ENCODE measurements around the gene ST6GAL2.
A peak's percentile ranks its signal among the peaks of the same experiment; 100 is the strongest.

The ST6GAL2 gene

GRCh38 chr2:106831816-106832569 is 54.0 kb downstream of the ST6GAL2 start:
- Histone ChIP-seq H3K36me3 (ENCODE audit: control insufficient read depth in 1 of 2, insufficient read depth in 2 of 2, low read length in 2 of 2) (peaks cover 1 to 2% of the 10 kb centered on the region in 2 experiments), H3K27ac (ENCODE audit: low read depth, low read length) (no peak overlapping the region), H3K4me1 (ENCODE audit: control insufficient read depth in 1 of 2, insufficient read depth in 2 of 2, low read length in 2 of 2) (no peaks in the 10 kb centered on the region), H2BK120ac (ENCODE audit: insufficient read depth, low read length, poor library complexity) (no peak overlapping the region), H3K4me3 (ENCODE audit: low read depth, low read length) (no peak overlapping the region), H3K27me3 (ENCODE audit: insufficient read depth, low read length) (no peaks in the 10 kb centered on the region), H3K9ac (ENCODE audit: low read length) (no peak overlapping the region), H3K14ac (ENCODE audit: low read length) (no peak overlapping the region), H2BK5ac (ENCODE audit: low read depth, low read length, poor library complexity) (no peak overlapping the region), H3K79me1 (ENCODE audit: low read length) (no peaks in the 10 kb centered on the region), H3K23ac (ENCODE audit: low read length) (no peak overlapping the region), H3K4me2 (ENCODE audit: low read length) (no peak overlapping the region), H3K4ac (ENCODE audit: low read depth, low read length) (no peak overlapping the region), H3K9me3 (ENCODE audit: insufficient read depth, low read depth, low read length) (no peaks in the 10 kb centered on the region), H4K12ac (ENCODE audit: low read depth, low read length) (no peak overlapping the region), H4K91ac (ENCODE audit: low read depth, low read length) (no peak overlapping the region), H2AK5ac (ENCODE audit: low read length) (no peak overlapping the region), H2AFZ (ENCODE audit: insufficient read depth, low read length, poor library complexity) (no peak overlapping the region), H2BK12ac (ENCODE audit: low read length) (no peak overlapping the region), H3K79me2 (ENCODE audit: control insufficient read depth, insufficient read depth, low read length, poor library complexity) (no peaks in the 10 kb centered on the region), H4K8ac (ENCODE audit: low read depth, low read length) (no peak overlapping the region), H3K18ac (ENCODE audit: low read length) (no peak overlapping the region)
- no CpG with 5 or more reads among the region's 6 CpGs for WGBS (ENCODE audit: extremely low coverage, insufficient coverage, insufficient read length)
- DNase-seq = no peak

GRCh38 chr2:106831241-106831640 is 54.7 kb downstream of the ST6GAL2 start:
- no peak overlapping the region for H4K12ac ChIP-seq (ENCODE audit: low read depth, low read length)
- H4K8ac ChIP-seq (ENCODE audit: low read depth, low read length) = no peak overlapping the region
- H3K79me1 ChIP-seq (ENCODE audit: low read length) = no peaks in the 10 kb centered on the region
- no peak overlapping the region for H3K27ac ChIP-seq (ENCODE audit: low read depth, low read length)
- no peak overlapping the region for H2BK5ac ChIP-seq (ENCODE audit: low read depth, low read length, poor library complexity)
- H2BK120ac ChIP-seq (ENCODE audit: insufficient read depth, low read length, poor library complexity) = no peak overlapping the region
- H2AK5ac ChIP-seq (ENCODE audit: low read length) = no peak overlapping the region
- no peaks in the 10 kb centered on the region for H3K27me3 ChIP-seq (ENCODE audit: insufficient read depth, low read length)
- H3K4me1 ChIP-seq (ENCODE audit: control insufficient read depth in 1 of 2, insufficient read depth in 2 of 2, low read length in 2 of 2) = no peaks in the 10 kb centered on the region
- no peak overlapping the region for H4K91ac ChIP-seq (ENCODE audit: low read depth, low read length)
- H3K9ac ChIP-seq (ENCODE audit: low read length) = no peak overlapping the region
- no peak overlapping the region for H3K23ac ChIP-seq (ENCODE audit: low read length)
- H3K18ac ChIP-seq (ENCODE audit: low read length) = no peak overlapping the region
- WGBS (ENCODE audit: extremely low coverage, insufficient coverage, insufficient read length) = no CpG with 5 or more reads among the region's 3 CpGs
- no peaks in the 10 kb centered on the region for H3K79me2 ChIP-seq (ENCODE audit: control insufficient read depth, insufficient read depth, low read length, poor library complexity)
- no peak overlapping the region for H3K4me2 ChIP-seq (ENCODE audit: low read length)
- no peak for DNase-seq
- no peak overlapping the region for H2BK12ac ChIP-seq (ENCODE audit: low read length)
- H3K4ac ChIP-seq (ENCODE audit: low read depth, low read length) = no peak overlapping the region
- no peak overlapping the region for H3K14ac ChIP-seq (ENCODE audit: low read length)
- H3K4me3 ChIP-seq (ENCODE audit: low read depth, low read length) = no peak overlapping the region
- H2AFZ ChIP-seq (ENCODE audit: insufficient read depth, low read length, poor library complexity) = peak overlapping the region; percentile 35
- no peaks in the 10 kb centered on the region for H3K9me3 ChIP-seq (ENCODE audit: insufficient read depth, low read depth, low read length)
- H3K36me3 ChIP-seq (ENCODE audit: control insufficient read depth in 1 of 2, insufficient read depth in 2 of 2, low read length in 2 of 2) = peaks cover 1 to 2% of the 10 kb centered on the region in 2 experiments

GRCh38 chr2:106830191-106830590 is 55.8 kb downstream of the ST6GAL2 start:
- Histone ChIP-seq H3K14ac (ENCODE audit: low read length) (no peak overlapping the region), H3K27ac (ENCODE audit: low read depth, low read length) (no peak overlapping the region), H3K9me3 (ENCODE audit: insufficient read depth, low read depth, low read length) (no peaks in the 10 kb centered on the region), H2BK5ac (ENCODE audit: low read depth, low read length, poor library complexity) (no peak overlapping the region), H3K4me2 (ENCODE audit: low read length) (no peak overlapping the region), H3K4me3 (ENCODE audit: low read depth, low read length) (no peak overlapping the region), H4K12ac (ENCODE audit: low read depth, low read length) (no peak overlapping the region), H3K9ac (ENCODE audit: low read length) (no peak overlapping the region), H3K4ac (ENCODE audit: low read depth, low read length) (no peak overlapping the region), H3K4me1 (ENCODE audit: control insufficient read depth in 1 of 2, insufficient read depth in 2 of 2, low read length in 2 of 2) (no peaks in the 10 kb centered on the region), H3K79me2 (ENCODE audit: control insufficient read depth, insufficient read depth, low read length, poor library complexity) (no peaks in the 10 kb centered on the region), H2BK12ac (ENCODE audit: low read length) (no peak overlapping the region), H3K79me1 (ENCODE audit: low read length) (no peaks in the 10 kb centered on the region), H3K27me3 (ENCODE audit: insufficient read depth, low read length) (no peaks in the 10 kb centered on the region), H2BK120ac (ENCODE audit: insufficient read depth, low read length, poor library complexity) (no peak overlapping the region), H2AK5ac (ENCODE audit: low read length) (no peak overlapping the region), H3K36me3 (ENCODE audit: control insufficient read depth in 1 of 2, insufficient read depth in 2 of 2, low read length in 2 of 2) (peaks cover 1 to 2% of the 10 kb centered on the region in 2 experiments), H4K8ac (ENCODE audit: low read depth, low read length) (no peak overlapping the region), H2AFZ (ENCODE audit: insufficient read depth, low read length, poor library complexity) (no peak overlapping the region), H3K18ac (ENCODE audit: low read length) (no peak overlapping the region), H4K91ac (ENCODE audit: low read depth, low read length) (no peak overlapping the region), H3K23ac (ENCODE audit: low read length) (no peak overlapping the region)
- no peak for DNase-seq
- WGBS (ENCODE audit: extremely low coverage, insufficient coverage, insufficient read length) = no CpG with 5 or more reads among the region's 7 CpGs

GRCh38 chr2:106828119-106828518 is 57.8 kb downstream of the ST6GAL2 start:
- Histone ChIP-seq H2AFZ (ENCODE audit: insufficient read depth, low read length, poor library complexity) (no peak overlapping the region), H3K79me2 (ENCODE audit: control insufficient read depth, insufficient read depth, low read length, poor library complexity) (no peaks in the 10 kb centered on the region), H3K9me3 (ENCODE audit: insufficient read depth, low read depth, low read length) (no peaks in the 10 kb centered on the region), H3K23ac (ENCODE audit: low read length) (no peak overlapping the region), H3K4me3 (ENCODE audit: low read depth, low read length) (no peak overlapping the region), H3K4me2 (ENCODE audit: low read length) (no peak overlapping the region), H3K14ac (ENCODE audit: low read length) (no peak overlapping the region), H2BK12ac (ENCODE audit: low read length) (no peak overlapping the region), H3K4ac (ENCODE audit: low read depth, low read length) (no peak overlapping the region), H2BK120ac (ENCODE audit: insufficient read depth, low read length, poor library complexity) (no peak overlapping the region), H3K27me3 (ENCODE audit: insufficient read depth, low read length) (no peaks in the 10 kb centered on the region), H4K8ac (ENCODE audit: low read depth, low read length) (no peak overlapping the region), H3K27ac (ENCODE audit: low read depth, low read length) (no peak overlapping the region), H2AK5ac (ENCODE audit: low read length) (no peak overlapping the region), H2BK5ac (ENCODE audit: low read depth, low read length, poor library complexity) (no peak overlapping the region), H4K91ac (ENCODE audit: low read depth, low read length) (no peak overlapping the region), H3K4me1 (ENCODE audit: control insufficient read depth in 1 of 2, insufficient read depth in 2 of 2, low read length in 2 of 2) (no peaks in the 10 kb centered on the region), H3K18ac (ENCODE audit: low read length) (no peak overlapping the region), H4K12ac (ENCODE audit: low read depth, low read length) (no peak overlapping the region), H3K79me1 (ENCODE audit: low read length) (no peaks in the 10 kb centered on the region), H3K9ac (ENCODE audit: low read length) (no peak overlapping the region), H3K36me3 (ENCODE audit: control insufficient read depth in 1 of 2, insufficient read depth in 2 of 2, low read length in 2 of 2) (peaks cover 1 to 2% of the 10 kb centered on the region in 2 experiments)
- DNase-seq = no peak

Measured in trophoblast cell (in vitro differentiated cells and primary cell).